ENCODE data around the gene NID2.

Gene NID2

DNA sequence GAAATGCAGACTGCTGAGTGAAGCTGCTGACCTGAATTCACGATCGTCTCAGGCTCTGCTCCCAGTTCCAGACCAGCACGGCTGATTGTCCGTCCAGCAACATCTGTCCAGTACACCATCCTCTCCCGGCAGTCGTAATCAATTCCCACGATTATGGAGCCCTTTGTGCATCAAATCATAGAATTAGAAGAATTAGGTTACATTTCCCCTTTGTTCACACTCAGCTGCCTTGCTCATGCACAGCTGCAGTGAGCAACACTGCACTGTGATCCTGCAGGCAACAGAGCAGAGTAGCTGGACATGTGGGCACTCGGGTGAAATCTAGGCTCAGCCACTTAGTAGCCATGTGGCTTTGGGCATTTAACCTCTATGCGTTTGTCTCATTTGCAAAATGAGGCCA, 57.3 kb downstream of the NID2 start:
- TF ChIP-seq, protein P1, sequence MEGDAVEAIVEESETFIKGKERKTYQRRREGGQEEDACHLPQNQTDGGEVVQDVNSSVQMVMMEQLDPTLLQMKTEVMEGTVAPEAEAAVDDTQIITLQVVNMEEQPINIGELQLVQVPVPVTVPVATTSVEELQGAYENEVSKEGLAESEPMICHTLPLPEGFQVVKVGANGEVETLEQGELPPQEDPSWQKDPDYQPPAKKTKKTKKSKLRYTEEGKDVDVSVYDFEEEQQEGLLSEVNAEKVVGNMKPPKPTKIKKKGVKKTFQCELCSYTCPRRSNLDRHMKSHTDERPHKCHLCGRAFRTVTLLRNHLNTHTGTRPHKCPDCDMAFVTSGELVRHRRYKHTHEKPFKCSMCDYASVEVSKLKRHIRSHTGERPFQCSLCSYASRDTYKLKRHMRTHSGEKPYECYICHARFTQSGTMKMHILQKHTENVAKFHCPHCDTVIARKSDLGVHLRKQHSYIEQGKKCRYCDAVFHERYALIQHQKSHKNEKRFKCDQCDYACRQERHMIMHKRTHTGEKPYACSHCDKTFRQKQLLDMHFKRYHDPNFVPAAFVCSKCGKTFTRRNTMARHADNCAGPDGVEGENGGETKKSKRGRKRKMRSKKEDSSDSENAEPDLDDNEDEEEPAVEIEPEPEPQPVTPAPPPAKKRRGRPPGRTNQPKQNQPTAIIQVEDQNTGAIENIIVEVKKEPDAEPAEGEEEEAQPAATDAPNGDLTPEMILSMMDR (IDR thresholded peaks at IDR 0.05; ENCODE audit: extremely low read depth, insufficient read depth, missing control alignments), result no peak
- no peak for DNase-seq (ENCODE audit: low spot score)
- in situ Hi-C loops (cut with MboI; ENCODE audit: low pct_unique_long_range_greater_than_20kb, low sequenced_read_pairs, unreplicated experiment), result no loop called here

DNA sequence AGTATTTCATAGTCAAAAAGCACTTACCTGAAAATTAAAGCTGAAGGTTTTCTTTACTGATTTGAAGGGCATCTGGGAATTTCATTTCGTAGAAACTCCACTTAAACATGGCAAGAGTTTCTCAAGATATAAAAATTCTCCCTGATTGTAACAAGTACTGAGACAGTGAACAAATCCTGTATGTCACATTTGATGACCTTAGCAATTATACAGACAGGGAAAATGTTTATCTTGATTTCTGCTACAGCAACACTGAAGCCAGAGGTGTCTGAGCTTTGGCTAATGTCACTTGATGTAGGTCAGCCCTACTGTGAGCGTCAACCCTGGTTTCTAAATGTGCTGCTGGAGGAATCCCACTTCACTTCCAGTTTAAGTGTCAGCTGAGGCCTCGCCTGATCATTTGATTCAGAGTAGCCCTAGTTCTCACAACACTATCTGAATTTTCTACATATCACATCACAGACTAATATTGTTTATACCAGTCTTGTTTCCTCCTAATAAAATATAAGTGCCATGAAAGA, 58.6 kb downstream of the NID2 start:
- DNase-seq (ENCODE audit: low spot score), result no peak
- TF ChIP-seq, protein P1 (IDR thresholded peaks at IDR 0.05; ENCODE audit: extremely low read depth, insufficient read depth, missing control alignments), result no peak
- in situ Hi-C loops (cut with MboI; ENCODE audit: low pct_unique_long_range_greater_than_20kb, low sequenced_read_pairs, unreplicated experiment), result no loop called here

DNA sequence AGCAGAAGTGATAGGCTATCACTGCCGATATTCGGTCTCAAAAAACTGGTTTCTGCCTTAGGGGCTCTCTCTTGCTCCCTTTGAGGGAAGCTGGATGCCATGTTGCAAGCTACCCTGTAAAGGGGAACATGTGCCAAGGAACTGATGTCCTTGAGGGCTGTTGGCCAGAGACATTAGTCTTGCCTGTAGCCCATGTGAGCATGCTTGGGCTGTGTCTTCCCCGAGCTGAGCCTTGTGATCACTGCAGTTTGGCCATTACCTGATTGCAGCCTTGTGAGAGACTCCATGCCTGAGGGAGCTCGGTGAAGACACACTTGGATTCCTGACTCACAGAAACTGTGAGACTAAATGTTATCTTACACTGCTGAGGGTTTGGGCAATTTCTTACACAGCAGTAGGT, 60.7 kb downstream of the NID2 start:
- TF ChIP-seq, protein P1 (IDR thresholded peaks at IDR 0.05; ENCODE audit: extremely low read depth, insufficient read depth, missing control alignments), result no peak
- no peak for DNase-seq (ENCODE audit: low spot score)
- in situ Hi-C loops (cut with MboI; ENCODE audit: low pct_unique_long_range_greater_than_20kb, low sequenced_read_pairs, unreplicated experiment), result no loop called here

DNA sequence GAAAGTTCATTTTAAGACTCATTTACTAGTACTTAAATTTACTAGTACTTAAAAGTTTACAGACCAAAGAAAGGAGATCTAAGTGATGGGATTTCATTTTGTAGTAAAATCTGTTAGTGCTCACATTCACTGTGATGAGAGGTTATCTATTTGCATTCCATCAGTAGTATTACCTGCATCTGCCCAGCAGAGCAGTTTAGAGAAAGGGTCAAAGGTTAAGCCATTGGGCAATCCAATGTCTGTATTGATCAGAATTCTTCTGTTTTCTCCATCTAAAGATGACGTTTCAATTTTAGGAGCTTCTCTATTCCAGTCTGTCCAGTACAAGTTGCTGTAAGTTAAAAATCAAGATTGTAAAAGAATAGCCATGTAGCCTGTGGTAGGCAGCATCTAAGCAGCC, 61.2 kb downstream of the NID2 start:
- TF ChIP-seq, protein P1 (IDR thresholded peaks at IDR 0.05; ENCODE audit: extremely low read depth, insufficient read depth, missing control alignments), result no peak

DNA sequence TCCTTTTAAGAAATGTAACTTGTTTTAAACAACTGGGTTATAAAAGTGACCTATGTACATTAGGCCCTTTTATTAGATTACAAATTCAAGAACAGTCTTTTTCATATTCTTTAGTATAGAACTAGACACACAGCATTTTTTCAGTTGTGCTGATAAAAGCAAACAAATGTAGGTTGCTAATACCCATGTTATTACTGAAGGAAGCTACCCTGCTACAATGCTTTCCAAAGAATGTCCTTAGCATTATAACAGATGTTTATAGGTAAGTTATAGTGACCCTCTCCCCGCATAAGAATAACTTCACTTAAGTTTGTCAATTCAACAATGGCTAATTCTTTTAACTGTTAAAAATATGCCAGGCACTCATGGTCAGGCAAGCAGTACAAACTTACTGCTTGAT, 61.6 kb downstream of the NID2 start:
- TF ChIP-seq, protein P1 (IDR thresholded peaks at IDR 0.05; ENCODE audit: extremely low read depth, insufficient read depth, missing control alignments), result no peak
- DNase-seq (ENCODE audit: low spot score), result no peak
- in situ Hi-C loops (cut with MboI; ENCODE audit: low pct_unique_long_range_greater_than_20kb, low sequenced_read_pairs, unreplicated experiment), result no loop called here

More for the DNA sequence above, 61.2 kb downstream of the NID2 start:
- no peak for DNase-seq (ENCODE audit: low spot score)
- in situ Hi-C loops (cut with MboI; ENCODE audit: low pct_unique_long_range_greater_than_20kb, low sequenced_read_pairs, unreplicated experiment), result no loop called here

DNA sequence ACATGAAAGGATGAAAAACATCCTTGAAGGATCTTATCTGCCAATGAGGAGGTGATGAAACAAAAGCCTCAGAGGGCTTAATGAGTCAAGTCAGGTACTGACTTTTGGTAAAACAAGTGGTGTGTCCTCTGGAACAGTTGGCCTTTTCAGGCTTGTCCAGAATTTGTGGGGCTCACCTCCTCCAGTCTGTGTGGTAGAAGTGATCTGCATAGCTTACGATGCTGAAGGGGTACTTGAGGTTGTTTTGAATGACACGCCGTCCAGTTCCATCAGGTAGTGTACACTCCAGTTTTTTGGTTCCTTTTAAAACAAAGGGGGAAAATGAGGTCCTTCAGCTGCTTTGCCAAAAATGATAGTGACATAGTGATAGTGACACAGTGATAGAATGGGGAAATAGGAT, 62.5 kb downstream of the NID2 start:
- TF ChIP-seq, protein P1 (IDR thresholded peaks at IDR 0.05; ENCODE audit: extremely low read depth, insufficient read depth, missing control alignments), result no peak
- in situ Hi-C loops (cut with MboI; ENCODE audit: low pct_unique_long_range_greater_than_20kb, low sequenced_read_pairs, unreplicated experiment), result no loop called here
- DNase-seq (ENCODE audit: low spot score), result no peak

DNA sequence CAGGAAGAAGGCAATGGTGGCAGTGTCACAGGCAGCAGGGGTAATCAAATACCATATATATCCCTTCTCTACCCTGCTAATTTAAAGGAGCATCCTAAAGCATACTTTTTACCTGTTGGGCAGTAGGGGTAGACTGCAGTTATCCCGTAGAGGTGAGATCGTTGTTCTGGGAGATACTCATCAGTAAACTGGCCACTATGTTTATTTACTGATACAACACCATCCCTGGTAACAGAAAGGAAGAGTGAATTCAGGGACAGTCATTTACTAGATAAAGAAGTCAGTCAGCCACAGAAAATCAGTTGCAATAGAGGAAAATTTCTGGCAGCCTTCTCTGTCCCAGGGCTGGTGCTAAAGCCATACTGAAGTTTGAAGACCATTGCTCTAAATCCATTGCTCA, 63.2 kb downstream of the NID2 start:
- TF ChIP-seq, protein P1 (IDR thresholded peaks at IDR 0.05; ENCODE audit: extremely low read depth, insufficient read depth, missing control alignments), result no peak
- in situ Hi-C loops (cut with MboI; ENCODE audit: low pct_unique_long_range_greater_than_20kb, low sequenced_read_pairs, unreplicated experiment), result no loop called here
- no peak for DNase-seq (ENCODE audit: low spot score)
